ENCODE measurements around the gene LST1.

LST1 gene

GRCh38 chr6:31580438-31580740, 5.7 kb upstream of the LST1 start:
- Histone ChIP-seq H3K9me2 (replicated peaks; ENCODE audit: insufficient read depth, low read length) (no peaks in the 10 kb centered on the region), H3K4me1 (ENCODE audit: low read length) (peaks cover 19% of the 10 kb centered on the region), H3K9me3 (replicated peaks; ENCODE audit: insufficient read depth, low read length) (no peaks in the 10 kb centered on the region), H3K9ac (ENCODE audit: low read length) (no peak overlapping the region; the same call in 1 of the 2 replicates), H3K79me2 (ENCODE audit: low read length) (no peaks in the 10 kb centered on the region), H2AFZ (ENCODE audit: low read length) (peak overlapping the region; percentile 93), H3K27ac (ENCODE audit: low read length) (no peak overlapping the region), H4K20me1 (ENCODE audit: insufficient read depth, low read length) (no peaks in the 10 kb centered on the region), H3F3A (ENCODE audit: insufficient read depth, low read length) (no peaks in the 10 kb centered on the region), H3K4me3 (ENCODE audit: low read length) (peak overlapping the region; percentile 66), H3K36me3 (replicated peaks; ENCODE audit: insufficient read depth, low read length) (no peaks in the 10 kb centered on the region), H3K4me2 (ENCODE audit: low read depth, low read length) (peak overlapping the region; percentile 99), H3K27me3 (replicated peaks; ENCODE audit: insufficient read depth, low read length) (peaks cover 65% of the 10 kb centered on the region)
- DNase-seq: no peak
- TF ChIP-seq CTCF (IDR thresholded peaks at IDR 0.05; ENCODE audit: low read length): no peak
- TF ChIP-seq EZH2 (optimal IDR thresholded peaks at IDR 0.05; ENCODE audit: low read depth, low read length): no peak
- no peak for TF ChIP-seq EZH2phosphoT487 (IDR thresholded peaks at IDR 0.05; ENCODE audit: low read length)

- H3K4me2 ChIP-seq (ENCODE audit: low read depth, low read length): peak overlapping the region; percentile 99
- H3K27ac ChIP-seq (ENCODE audit: low read length): no peak overlapping the region
- no peaks in the 10 kb centered on the region for H4K20me1 ChIP-seq (ENCODE audit: insufficient read depth, low read length)
- no peaks in the 10 kb centered on the region for H3F3A ChIP-seq (ENCODE audit: insufficient read depth, low read length)
- peak; percentile 62 for DNase-seq
- peaks cover 19% of the 10 kb centered on the region for H3K4me1 ChIP-seq (ENCODE audit: low read length)
- H3K9me2 ChIP-seq (replicated peaks; ENCODE audit: insufficient read depth, low read length): no peaks in the 10 kb centered on the region
- no peaks in the 10 kb centered on the region for H3K79me2 ChIP-seq (ENCODE audit: low read length)
- H3K9ac ChIP-seq (ENCODE audit: low read length): peak overlapping the region; percentile 12; the same call in 1 of the 2 replicates
- H3K36me3 ChIP-seq (replicated peaks; ENCODE audit: insufficient read depth, low read length): no peaks in the 10 kb centered on the region
- peak overlapping the region; percentile 93 for H2AFZ ChIP-seq (ENCODE audit: low read length)
- no peak for TF ChIP-seq EZH2phosphoT487 (IDR thresholded peaks at IDR 0.05; ENCODE audit: low read length)
- peak; percentile 88 for TF ChIP-seq CTCF (IDR thresholded peaks at IDR 0.05; ENCODE audit: low read length)
- peaks cover 63% of the 10 kb centered on the region for H3K27me3 ChIP-seq (replicated peaks; ENCODE audit: insufficient read depth, low read length)
- H3K9me3 ChIP-seq (replicated peaks; ENCODE audit: insufficient read depth, low read length): no peaks in the 10 kb centered on the region
- H3K4me3 ChIP-seq (ENCODE audit: low read length): peak overlapping the region; percentile 66
Observed at GRCh38 chr6:31580807-31581433, 5.2 kb upstream of the LST1 start.

- Histone ChIP-seq H3K4me1 (ENCODE audit: low read length) (peaks cover 19% of the 10 kb centered on the region), H3F3A (ENCODE audit: insufficient read depth, low read length) (no peaks in the 10 kb centered on the region), H3K4me2 (ENCODE audit: low read depth, low read length) (peak overlapping the region; percentile 99), H3K36me3 (replicated peaks; ENCODE audit: insufficient read depth, low read length) (no peaks in the 10 kb centered on the region), H3K9me2 (replicated peaks; ENCODE audit: insufficient read depth, low read length) (no peaks in the 10 kb centered on the region), H4K20me1 (ENCODE audit: insufficient read depth, low read length) (no peaks in the 10 kb centered on the region), H3K27me3 (replicated peaks; ENCODE audit: insufficient read depth, low read length) (peaks cover 63% of the 10 kb centered on the region), H3K4me3 (ENCODE audit: low read length) (peak overlapping the region; percentile 66), H3K27ac (ENCODE audit: low read length) (no peak overlapping the region), H3K9ac (ENCODE audit: low read length) (no peak overlapping the region), H2AFZ (ENCODE audit: low read length) (no peak overlapping the region), H3K9me3 (replicated peaks; ENCODE audit: insufficient read depth, low read length) (no peaks in the 10 kb centered on the region), H3K79me2 (ENCODE audit: low read length) (no peaks in the 10 kb centered on the region)
- DNase-seq: no peak
- TF ChIP-seq CTCF (IDR thresholded peaks at IDR 0.05; ENCODE audit: low read length) (no peak), EZH2phosphoT487 (IDR thresholded peaks at IDR 0.05; ENCODE audit: low read length) (no peak), EZH2 (optimal IDR thresholded peaks at IDR 0.05; ENCODE audit: low read depth, low read length) (no peak)
Observed at GRCh38 chr6:31581434-31582229, 4.4 kb upstream of the LST1 start.
